Panc1 (cell line): ENCODE results near the gene TBC1D16.

Source experiments
- CTCF ChIP-seq: fragments of 450-650 bp; IDR thresholded peaks from 2 replicates; pipeline ENCODE4 v1.5.1; 2017; ENCODE audit warnings: mild to moderate bottlenecking
- POLR2AphosphoS5 ChIP-seq: IDR thresholded peaks from 2 replicates; pipeline ENCODE4 v1.6.1; 2012; ENCODE audit warnings: mild to moderate bottlenecking, low read depth, low read length, moderate library complexity
- SIN3A ChIP-seq: IDR thresholded peaks from 2 replicates; pipeline ENCODE4 v1.6.1; 2012; ENCODE audit warnings: low read depth, mild to moderate bottlenecking, low read length, moderate library complexity, borderline replicate concordance; ENCODE audit not compliant: insufficient read depth
- TCF7L2 ChIP-seq: IDR thresholded peaks from 2 replicates; pipeline ENCODE4 v1.6.1; 2011; ENCODE audit warnings: mild to moderate bottlenecking, low read depth, low read length, inconsistent platforms

- TF ChIP-seq CTCF: no peak; the same call in 1 of the 2 replicates
- TF ChIP-seq POLR2AphosphoS5: 0 out of 2 replicates have a peak, but pooled peaks have one; percentile 28
- peak; percentile 40; the same call in 1 of the 2 replicates for TF ChIP-seq SIN3A
- TF ChIP-seq TCF7L2: no peak
Observed at GRCh38 chr17:79991140-79991923, 44.3 kb downstream of the TBC1D16 start.
